HCT116 (cell line): ENCODE data around the gene HIPK3. TPM values are rescaled to one million over a fixed set of nuclear protein-coding genes. Genes with fewer than 3 reads are reported as not detected.

Experiments
- ATAC-seq: fragments of 200-7000 bp; cut with Tn5 transposase; 2 replicates; pipeline ENCODE4 v1.9.1; 2020; ENCODE audit warnings: mild to moderate bottlenecking, moderate library complexity
- BruUV-seq: library from RNA; stranded (reverse); fragments of 400-500 nt; replicated peaks from 2 replicates; lab custom pipeline; 2021; lab: Mats Ljungman, UMichigan
- CTCF ChIA-PET: fragments of 300-600 bp; sonication (Branson Sonifier 250); formaldehyde crosslinking; loops from one replicate; lab custom pipeline; 2021; ENCODE audit warnings: antibody characterized with exemption; lab: Charles Lee
- POLR2A ChIA-PET: fragments of 300-600, 350-600 bp; sonication (Branson Sonifier 250); formaldehyde crosslinking; loops from one replicate; lab custom pipeline; 2021; ENCODE audit warnings: antibody characterized with exemption; lab: Charles Lee
- RAD21 ChIA-PET, 2 experiments: fragments of 300-600 bp; sonication (Branson Sonifier 250); formaldehyde crosslinking; loops; one replicate each; lab custom pipeline; 2023; ENCODE audit warnings: low total read pairs in 2 of 2; ENCODE audit not compliant: uncharacterized antibody in 2 of 2, unreplicated experiment in 2 of 2, low non-redundant PET in 1 of 2; lab: Charles Lee
- DNase-seq: peaks from one replicate; pipeline ENCODE4 v3.0.0-alpha.2; 2010; ENCODE audit warnings: low read depth, low spot score
- H2AFZ ChIP-seq: fragments of 200-600 bp; shearing (Covaris generic), sonication (generic); 2 replicates; pipeline ENCODE4 v1.6.1; 2017; ENCODE audit warnings: low read depth, mixed run types, mixed read lengths, antibody characterized with exemption, low read length; ENCODE audit not compliant: poor library complexity, severe bottlenecking
- H3K27ac ChIP-seq: 2 replicates; pipeline ENCODE4 v1.5.1; 2012; ENCODE audit warnings: low read depth, low read length
- H3K27me3 ChIP-seq: fragments of 200-600 bp; sonication (generic); 2 replicates; pipeline ENCODE4 v1.6.1; 2016; ENCODE audit warnings: mixed run types, low read length, mixed read lengths; ENCODE audit not compliant: insufficient read depth
- H3K36me3 ChIP-seq, 2 experiments: fragments of 200-500 bp in 1 of 2; fragments of 200-600 bp in 1 of 2; sonication (Bioruptor generic) in 1 of 2; sonication (generic) in 1 of 2; 2 replicates each; pipeline versions ENCODE4 v1.5.1 to v1.6.1; 2014 to 2016; ENCODE audit warnings: low read length in 2 of 2, inconsistent platforms in 1 of 2, mixed read lengths in 1 of 2, mixed run types in 1 of 2; ENCODE audit not compliant: insufficient read depth in 2 of 2, control insufficient read depth in 1 of 2
- H3K4me1 ChIP-seq, 2 experiments: fragments of 200-600 bp in 1 of 2; sonication (generic) in 1 of 2; 2 replicates each; pipeline versions ENCODE4 v1.5.1 to v1.6.1; 2012 to 2017; ENCODE audit warnings: low read length in 2 of 2, inconsistent platforms in 1 of 2, mild to moderate bottlenecking in 1 of 2, mixed read lengths in 1 of 2, mixed run types in 1 of 2, moderate library complexity in 1 of 2; ENCODE audit not compliant: insufficient read depth in 2 of 2, control insufficient read depth in 1 of 2
- H3K4me2 ChIP-seq: fragments of 200-600 bp; sonication (generic); 2 replicates; pipeline ENCODE4 v1.6.1; 2017; ENCODE audit warnings: mixed run types, low read length, mixed read lengths
- H3K4me3 ChIP-seq, 2 experiments: fragments of 200-600 bp in 1 of 2; sonication (generic) in 1 of 2; replicated peaks in 1 of 2; 2 replicates each; pipeline ENCODE4 v1.5.1; 2011 to 2016; ENCODE audit warnings: low read length in 2 of 2, control low read depth in 1 of 2, low read depth in 1 of 2, mild to moderate bottlenecking in 1 of 2, mixed read lengths in 1 of 2, mixed run types in 1 of 2
- H3K79me2 ChIP-seq: fragments of 200-600 bp; sonication (generic); 2 replicates; pipeline ENCODE4 v1.6.1; 2017; ENCODE audit warnings: mild to moderate bottlenecking, mixed run types, low read length, moderate library complexity, mixed read lengths; ENCODE audit not compliant: insufficient read depth
- H3K9ac ChIP-seq: fragments of 200-600 bp; sonication (generic); 2 replicates; pipeline ENCODE4 v1.6.1; 2016; ENCODE audit warnings: low read length, mixed read lengths
- H3K9me2 ChIP-seq: fragments of 200-600 bp; sonication (generic), shearing (Covaris generic); 2 replicates; pipeline ENCODE4 v1.6.1; 2017; ENCODE audit warnings: mixed run types, mild to moderate bottlenecking, moderate library complexity; ENCODE audit not compliant: insufficient read depth
- H3K9me3 ChIP-seq, 2 experiments: fragments of 200-500 bp in 1 of 2; fragments of 200-600 bp in 1 of 2; sonication (Bioruptor generic) in 1 of 2; sonication (generic) in 1 of 2; 2 replicates each; pipeline ENCODE4 v1.6.1; 2014 to 2017; ENCODE audit warnings: low read length in 2 of 2, mixed read lengths in 2 of 2, inconsistent platforms in 1 of 2, low read depth in 1 of 2, mild to moderate bottlenecking in 1 of 2, mixed run types in 1 of 2, moderate library complexity in 1 of 2; ENCODE audit not compliant: control insufficient read depth in 1 of 2, insufficient read depth in 1 of 2
- H4K20me1 ChIP-seq: fragments of 200-600 bp; sonication (generic), shearing (Covaris generic); 2 replicates; pipeline ENCODE4 v1.6.1; 2017; ENCODE audit warnings: mixed run types, mild to moderate bottlenecking, moderate library complexity; ENCODE audit not compliant: insufficient read depth
- CEBPB ChIP-seq: IDR thresholded peaks from 2 replicates; pipeline ENCODE4 v1.6.1; 2012; ENCODE audit warnings: low read depth
- FOSL1 ChIP-seq: IDR thresholded peaks from 2 replicates; pipeline ENCODE4 v1.6.1; 2012; ENCODE audit warnings: low read depth
- JUND ChIP-seq: IDR thresholded peaks from 2 replicates; pipeline ENCODE4 v1.6.1; 2012
- POLR2A ChIP-seq: IDR thresholded peaks from 2 replicates; pipeline ENCODE4 v1.7.0; 2011; ENCODE audit warnings: borderline replicate concordance; ENCODE audit not compliant: insufficient read depth, insufficient read length; ENCODE audit errors: extremely low read depth
- POLR2AphosphoS5 ChIP-seq: IDR thresholded peaks from 2 replicates; pipeline ENCODE4 v1.6.1; 2011; ENCODE audit warnings: mild to moderate bottlenecking, low read depth, low read length, moderate library complexity
- RAD21 ChIP-seq: IDR thresholded peaks from 2 replicates; pipeline ENCODE4 v1.6.1; 2012; ENCODE audit warnings: low read depth, mild to moderate bottlenecking
- SP1 ChIP-seq: IDR thresholded peaks from 2 replicates; pipeline ENCODE4 v1.6.1; 2012; ENCODE audit warnings: low read depth
- SRF ChIP-seq: IDR thresholded peaks from 2 replicates; pipeline ENCODE4 v1.6.1; 2012; ENCODE audit warnings: low read depth
- TCF7L2 ChIP-seq: IDR thresholded peaks from 2 replicates; pipeline ENCODE4 v1.7.0; 2011; ENCODE audit warnings: borderline replicate concordance, inconsistent platforms; ENCODE audit not compliant: insufficient read depth, insufficient read length; ENCODE audit errors: extremely low read depth
- YY1 ChIP-seq: IDR thresholded peaks from 2 replicates; pipeline ENCODE4 v1.6.1; 2011; ENCODE audit warnings: low read length, low read depth, moderate library complexity, mild to moderate bottlenecking; ENCODE audit not compliant: insufficient replicate concordance; ENCODE audit errors: extremely low read depth
- ZFX ChIP-seq: fragments of 450-650 bp; IDR thresholded peaks from 2 replicates; pipeline ENCODE4 v1.6.1; 2017
- ZNF274 ChIP-seq: fragments of 200-500 bp; sonication (Bioruptor generic); IDR thresholded peaks from 2 replicates; pipeline ENCODE4 v1.6.1; 2014; ENCODE audit warnings: mild to moderate bottlenecking, low read depth, low read length, inconsistent platforms
- intact Hi-C: fragments of 100-400 bp; cut with micrococcal nuclease; formaldehyde crosslinking; loops from 2 replicates; pipeline ENCODE4 v1.10.0; 2022
- total RNA-seq: library from RNA; stranded (reverse); gene quantifications from one replicate; pipeline ENCODE4 v1.2.1, GENCODE V29; 2021; ENCODE audit not compliant: unreplicated experiment
- TF ChIP-seq, protein P1 (sequence below): IDR thresholded peaks from 2 replicates; pipeline ENCODE4 v1.6.1; 2012
- TF ChIP-seq, protein P2 (sequence below): IDR thresholded peaks from 2 replicates; pipeline ENCODE4 v1.6.1; 2011; ENCODE audit warnings: mild to moderate bottlenecking, low read length, moderate library complexity; ENCODE audit not compliant: insufficient replicate concordance; ENCODE audit errors: extremely low read depth
- TF ChIP-seq, protein P3 (sequence below): IDR thresholded peaks from 2 replicates; pipeline ENCODE4 v1.6.1; 2012

Gene HIPK3
- total RNA-seq, 1 experiment from 2014 or later: 35.2 TPM

DNA sequence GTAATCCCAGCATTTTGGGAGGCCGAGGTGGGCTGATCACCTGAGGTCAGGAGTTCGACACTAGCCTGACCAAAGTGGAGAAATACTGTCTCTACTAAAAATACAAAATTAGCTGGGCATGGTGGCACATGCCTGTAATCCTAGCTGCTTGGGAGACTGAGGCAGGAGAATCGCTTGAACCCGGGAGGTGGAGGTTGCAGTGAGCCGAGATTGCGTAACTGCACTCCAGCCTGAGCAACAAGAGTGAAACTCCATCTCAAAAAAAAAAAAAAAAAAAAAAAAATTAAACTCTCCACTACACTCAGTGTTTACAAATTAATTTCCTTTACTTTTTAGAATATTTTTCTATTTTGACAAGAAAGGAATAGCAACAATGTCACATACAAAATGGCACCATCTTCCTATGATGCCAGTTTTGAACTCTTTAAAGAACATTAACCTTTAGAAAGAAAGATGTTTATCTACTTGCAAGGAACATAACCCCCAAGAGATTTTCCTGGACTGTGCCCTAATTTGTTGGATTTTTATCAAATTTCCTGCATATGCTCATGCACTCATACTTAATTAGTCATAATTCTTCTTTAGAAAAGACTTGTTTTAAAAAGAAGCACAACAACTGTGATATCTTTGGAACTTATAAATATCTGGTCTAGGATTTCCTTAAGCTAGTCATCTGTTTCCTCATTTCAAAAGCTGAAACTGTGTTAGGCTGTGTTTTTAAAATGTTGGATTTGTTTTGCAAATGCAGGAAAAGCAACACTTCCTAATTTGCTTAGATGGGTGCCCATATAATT is 22.6 kb upstream of the HIPK3 start:
- no peaks in the 10 kb centered on the region for H3K79me2 ChIP-seq
- RAD21 ChIA-PET: no interaction called here
- no peaks in the 10 kb centered on the region for H3K9me2 ChIP-seq
- H3K9me3 ChIP-seq: no peaks in the 10 kb centered on the region
- no peak overlapping the region for H3K27ac ChIP-seq
- DNase-seq (no peak), ATAC-seq (no peak)
- no peak overlapping the region for H3K4me3 ChIP-seq
- H3K4me2 ChIP-seq: no peak overlapping the region
- CTCF ChIA-PET: no interaction called here
- H4K20me1 ChIP-seq: no peaks in the 10 kb centered on the region
- no peaks in the 10 kb centered on the region for H3K27me3 ChIP-seq
- intact Hi-C loops: no loop called here
- POLR2A ChIA-PET: no interaction called here
- no peaks in the 10 kb centered on the region for H3K36me3 ChIP-seq
- no peak overlapping the region for H3K9ac ChIP-seq
- no peaks in the 10 kb centered on the region for H3K4me1 ChIP-seq
- no TSS peak for BruUV-seq
- TF ChIP-seq, protein P1, sequence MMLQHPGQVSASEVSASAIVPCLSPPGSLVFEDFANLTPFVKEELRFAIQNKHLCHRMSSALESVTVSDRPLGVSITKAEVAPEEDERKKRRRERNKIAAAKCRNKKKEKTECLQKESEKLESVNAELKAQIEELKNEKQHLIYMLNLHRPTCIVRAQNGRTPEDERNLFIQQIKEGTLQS: no peak
- no peak for TF ChIP-seq YY1
- TF ChIP-seq, protein P2, sequence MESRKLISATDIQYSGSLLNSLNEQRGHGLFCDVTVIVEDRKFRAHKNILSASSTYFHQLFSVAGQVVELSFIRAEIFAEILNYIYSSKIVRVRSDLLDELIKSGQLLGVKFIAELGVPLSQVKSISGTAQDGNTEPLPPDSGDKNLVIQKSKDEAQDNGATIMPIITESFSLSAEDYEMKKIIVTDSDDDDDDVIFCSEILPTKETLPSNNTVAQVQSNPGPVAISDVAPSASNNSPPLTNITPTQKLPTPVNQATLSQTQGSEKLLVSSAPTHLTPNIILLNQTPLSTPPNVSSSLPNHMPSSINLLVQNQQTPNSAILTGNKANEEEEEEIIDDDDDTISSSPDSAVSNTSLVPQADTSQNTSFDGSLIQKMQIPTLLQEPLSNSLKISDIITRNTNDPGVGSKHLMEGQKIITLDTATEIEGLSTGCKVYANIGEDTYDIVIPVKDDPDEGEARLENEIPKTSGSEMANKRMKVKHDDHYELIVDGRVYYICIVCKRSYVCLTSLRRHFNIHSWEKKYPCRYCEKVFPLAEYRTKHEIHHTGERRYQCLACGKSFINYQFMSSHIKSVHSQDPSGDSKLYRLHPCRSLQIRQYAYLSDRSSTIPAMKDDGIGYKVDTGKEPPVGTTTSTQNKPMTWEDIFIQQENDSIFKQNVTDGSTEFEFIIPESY: no peak
- TF ChIP-seq, all 23 proteins: peak for 0
- no peak overlapping the region for H2AFZ ChIP-seq

DNA sequence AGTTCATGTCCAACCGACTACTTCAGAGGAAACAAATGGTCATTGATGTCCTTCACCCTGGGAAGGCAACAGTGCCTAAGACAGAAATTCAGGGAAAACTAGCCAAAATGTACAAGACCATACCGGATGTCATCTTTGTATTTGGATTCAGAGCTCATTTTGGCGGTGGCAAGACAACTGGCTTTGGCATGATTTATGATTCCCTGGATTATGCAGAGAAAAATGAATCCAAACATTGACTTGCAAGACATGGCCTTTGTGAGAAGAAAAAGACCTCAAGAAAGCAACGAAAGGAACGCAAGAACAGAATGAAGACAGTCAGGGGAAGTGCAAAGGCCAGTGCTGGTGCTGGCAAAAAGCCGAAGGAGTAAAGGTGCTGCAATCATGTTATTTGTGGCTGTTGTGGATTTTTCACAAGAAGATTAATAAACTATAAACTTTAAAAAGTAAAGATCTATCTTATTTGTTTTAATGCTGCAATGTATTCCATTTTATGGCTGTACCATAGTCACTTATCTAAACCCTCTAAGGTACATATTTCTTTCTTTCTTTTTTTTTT is 20.1 kb upstream of the HIPK3 start:
- no peaks in the 10 kb centered on the region for H4K20me1 ChIP-seq
- ChIA-PET CTCF (no interaction called here), POLR2A (no interaction called here)
- no peak for TF ChIP-seq POLR2AphosphoS5
- no peak for TF ChIP-seq YY1
- TF ChIP-seq, protein P3, sequence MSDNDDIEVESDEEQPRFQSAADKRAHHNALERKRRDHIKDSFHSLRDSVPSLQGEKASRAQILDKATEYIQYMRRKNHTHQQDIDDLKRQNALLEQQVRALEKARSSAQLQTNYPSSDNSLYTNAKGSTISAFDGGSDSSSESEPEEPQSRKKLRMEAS: no peak
- TF ChIP-seq SRF: no peak
- TF ChIP-seq ZFX: no peak
- no peak for TF ChIP-seq CEBPB
- no peak for TF ChIP-seq ZNF274
- no peak for TF ChIP-seq RAD21
- no peak for TF ChIP-seq POLR2A
- TF ChIP-seq SP1: no peak
- TF ChIP-seq TCF7L2: no peak
- no peak for TF ChIP-seq FOSL1
- no peak for TF ChIP-seq JUND
- TF ChIP-seq, protein P1: no peak

More for the DNA sequence above, 20.1 kb upstream of the HIPK3 start:
- no peak overlapping the region for H3K27ac ChIP-seq
- no peak for ATAC-seq
- H2AFZ ChIP-seq: no peak overlapping the region
- no TSS peak for BruUV-seq
- no peaks in the 10 kb centered on the region for H3K36me3 ChIP-seq
- intact Hi-C loops: no loop called here
- RAD21 ChIA-PET: no interaction called here
- no peak overlapping the region for H3K4me3 ChIP-seq
- H3K4me1 ChIP-seq: no peaks in the 10 kb centered on the region
- H3K79me2 ChIP-seq: no peaks in the 10 kb centered on the region
- DNase-seq: no peak
- no peaks in the 10 kb centered on the region for H3K27me3 ChIP-seq
- no peaks in the 10 kb centered on the region for H3K9me2 ChIP-seq
- no peaks in the 10 kb centered on the region for H3K9me3 ChIP-seq
- H3K9ac ChIP-seq: no peak overlapping the region
- no peak overlapping the region for H3K4me2 ChIP-seq
